ENCODE results near the gene PZP.
"Not testable (repeated sequence)": the region's sequence is repeated elsewhere in the genome, so short reads cannot be mapped to it uniquely, and the experiment has no call there.

PZP gene

DNA sequence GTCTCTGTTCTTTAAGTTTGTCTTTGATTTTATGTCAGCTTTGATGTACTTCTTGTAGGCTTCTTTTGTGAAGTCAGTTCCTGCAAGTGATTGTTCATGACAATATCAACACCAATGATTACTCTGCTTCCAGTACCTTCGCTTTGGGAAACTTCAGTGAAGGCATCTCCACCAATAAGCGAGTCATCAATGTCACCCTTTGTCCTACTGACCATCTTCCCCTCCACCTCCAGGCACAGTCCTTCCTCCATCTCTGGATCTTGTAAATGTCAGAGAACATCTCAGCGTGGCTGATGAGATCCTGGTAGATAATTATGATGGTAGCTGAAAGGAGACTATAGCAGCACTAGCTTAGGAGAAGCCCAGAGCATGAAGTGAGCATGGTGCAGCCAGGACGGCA, 52.1 kb downstream of the PZP start:
- TF ChIP-seq, protein P1, sequence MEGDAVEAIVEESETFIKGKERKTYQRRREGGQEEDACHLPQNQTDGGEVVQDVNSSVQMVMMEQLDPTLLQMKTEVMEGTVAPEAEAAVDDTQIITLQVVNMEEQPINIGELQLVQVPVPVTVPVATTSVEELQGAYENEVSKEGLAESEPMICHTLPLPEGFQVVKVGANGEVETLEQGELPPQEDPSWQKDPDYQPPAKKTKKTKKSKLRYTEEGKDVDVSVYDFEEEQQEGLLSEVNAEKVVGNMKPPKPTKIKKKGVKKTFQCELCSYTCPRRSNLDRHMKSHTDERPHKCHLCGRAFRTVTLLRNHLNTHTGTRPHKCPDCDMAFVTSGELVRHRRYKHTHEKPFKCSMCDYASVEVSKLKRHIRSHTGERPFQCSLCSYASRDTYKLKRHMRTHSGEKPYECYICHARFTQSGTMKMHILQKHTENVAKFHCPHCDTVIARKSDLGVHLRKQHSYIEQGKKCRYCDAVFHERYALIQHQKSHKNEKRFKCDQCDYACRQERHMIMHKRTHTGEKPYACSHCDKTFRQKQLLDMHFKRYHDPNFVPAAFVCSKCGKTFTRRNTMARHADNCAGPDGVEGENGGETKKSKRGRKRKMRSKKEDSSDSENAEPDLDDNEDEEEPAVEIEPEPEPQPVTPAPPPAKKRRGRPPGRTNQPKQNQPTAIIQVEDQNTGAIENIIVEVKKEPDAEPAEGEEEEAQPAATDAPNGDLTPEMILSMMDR (IDR thresholded peaks at IDR 0.05): no peak
- Histone ChIP-seq H3K27ac (no peak overlapping the region), H3K4me3 (no peak overlapping the region)
- DNase-seq (ENCODE audit: low spot score): no peak

- TF ChIP-seq, protein P1 (IDR thresholded peaks at IDR 0.05): no peak
- Histone ChIP-seq H3K4me3 (no peak overlapping the region), H3K27ac (no peak overlapping the region)
- DNase-seq (ENCODE audit: low spot score): no peak
Measured at GRCh38 chr12:9149372-9149771, 58.8 kb downstream of the PZP start.

DNA sequence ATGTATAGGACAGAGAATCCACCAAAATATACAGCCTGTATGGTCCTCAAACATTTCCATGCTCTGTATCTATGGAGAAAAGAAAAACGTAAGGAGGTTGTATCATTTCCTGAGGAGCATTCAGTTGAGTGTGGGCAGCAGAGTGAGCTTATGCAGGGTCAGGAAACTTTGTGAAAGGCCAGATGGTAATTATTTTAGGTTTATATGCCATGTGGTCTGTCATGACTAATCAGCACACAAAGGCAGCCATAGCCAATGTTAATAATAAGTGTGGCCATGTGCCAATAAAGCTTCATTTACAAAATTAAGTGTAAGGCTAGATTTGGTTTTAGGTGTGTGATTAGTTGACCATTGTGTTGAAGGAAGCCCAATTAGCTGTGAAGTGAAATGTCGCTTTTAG, 59.3 kb downstream of the PZP start:
- no peak for DNase-seq (ENCODE audit: low spot score)
- H3K27ac ChIP-seq: no peak overlapping the region
- TF ChIP-seq, protein P1 (IDR thresholded peaks at IDR 0.05): no peak
- H3K4me3 ChIP-seq: no peak overlapping the region

- no peak overlapping the region for H3K4me3 ChIP-seq
- TF ChIP-seq, protein P1 (IDR thresholded peaks at IDR 0.05): no peak
- DNase-seq (ENCODE audit: low spot score): no peak
- H3K27ac ChIP-seq: no peak overlapping the region
Measured at GRCh38 chr12:9147461-9147860, 60.7 kb downstream of the PZP start.

DNA sequence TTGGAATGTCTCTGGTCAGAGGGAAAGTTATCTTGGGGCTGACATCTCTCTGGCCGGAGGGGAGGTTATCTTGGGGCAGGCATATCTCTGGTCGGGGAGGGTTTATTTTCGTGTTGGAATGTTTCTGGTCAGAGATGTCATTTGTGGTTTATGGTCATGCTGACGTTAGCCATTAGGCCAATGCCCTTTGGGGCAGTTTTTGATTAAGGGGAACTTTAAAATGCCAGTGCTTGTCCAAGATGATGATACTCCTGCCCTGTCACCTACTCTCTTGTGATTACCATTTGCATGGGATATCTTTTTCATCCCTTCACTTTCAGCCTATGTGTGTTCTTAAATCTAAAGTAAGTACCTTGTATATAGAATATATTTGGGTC, 63.5 kb downstream of the PZP start:
- DNase-seq (ENCODE audit: low spot score): no peak
- no peak overlapping the region for H3K4me3 ChIP-seq
- TF ChIP-seq, protein P1 (IDR thresholded peaks at IDR 0.05): no peak
- H3K27ac ChIP-seq: no peak overlapping the region

GRCh38 chr12:9143929-9144729, 64.1 kb downstream of the PZP start:
- DNase-seq (ENCODE audit: low spot score): no peak
- no peak overlapping the region for H3K4me3 ChIP-seq
- no peak overlapping the region for H3K27ac ChIP-seq
- TF ChIP-seq, protein P1 (IDR thresholded peaks at IDR 0.05): no peak

DNA sequence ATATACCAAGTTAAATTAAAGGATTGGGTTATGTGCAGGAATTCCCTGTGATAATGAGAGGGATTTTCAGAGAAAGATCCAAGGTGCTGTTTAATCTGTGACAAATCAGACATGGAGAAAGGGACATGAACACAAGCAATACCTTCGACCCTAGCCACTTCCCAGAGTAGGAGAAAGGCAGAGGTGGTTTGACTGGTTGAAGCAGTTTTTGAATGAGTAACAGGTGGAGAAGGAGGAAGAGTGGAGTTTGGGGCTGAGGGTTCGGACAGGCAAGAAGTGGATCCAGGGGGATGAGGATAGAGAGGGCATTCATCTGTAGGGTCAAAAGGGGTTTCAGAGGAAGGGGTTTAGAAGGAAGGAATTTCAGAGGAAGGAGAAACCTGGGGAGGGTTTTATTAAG, 65.1 kb downstream of the PZP start:
- Histone ChIP-seq H3K27ac (no peak overlapping the region), H3K4me3 (no peak overlapping the region)
- no peak for DNase-seq (ENCODE audit: low spot score)
- TF ChIP-seq, protein P1 (IDR thresholded peaks at IDR 0.05): no peak

- H3K27ac ChIP-seq; H3K4me3 ChIP-seq; DNase-seq (ENCODE audit: low spot score): not testable (repeated sequence)
Measured at GRCh38 chr12:9139588-9140290, 68.5 kb downstream of the PZP start.

All from coronary artery (tissue), 2 donors.